ENCODE results near the gene TBCA. TPM values are rescaled to one million over a fixed set of nuclear protein-coding genes. Genes with fewer than 3 reads are reported as not detected.

Gene TBCA
- total and polyA plus RNA-seq, 2 of the 13 experiments (the other 11 are each of a cell fraction or from before 2014, with no cell fraction given): 93.8 to 309 TPM

GRCh38 chr5:77812926-77813589 lies 36.9 kb upstream of the TBCA start (continued):
- TF ChIP-seq RERE (CRISPR knock-in tag; IDR thresholded peaks at IDR 0.05; ENCODE audit: low read depth): peak; percentile 21; the same call in 1 of the 2 replicates
- 0 out of 2 replicates have a peak, but pooled peaks have one; percentile 32 for TF ChIP-seq ZNF430 (CRISPR knock-in tag; IDR thresholded peaks at IDR 0.05)
- 0 out of 2 replicates have a peak, but pooled peaks have one; percentile 29 for TF ChIP-seq IRF9 (CRISPR knock-in tag; IDR thresholded peaks at IDR 0.05; ENCODE audit: borderline replicate concordance)
- TF ChIP-seq TFDP2 (CRISPR knock-in tag; IDR thresholded peaks at IDR 0.05): 0 out of 2 replicates have a peak, but pooled peaks have one; percentile 25
- TF ChIP-seq ZNF414 (CRISPR knock-in tag; IDR thresholded peaks at IDR 0.05): 0 out of 2 replicates have a peak, but pooled peaks have one; percentile 54
- peak; percentile 50; the same call in 1 of the 2 replicates for TF ChIP-seq E2F1 (CRISPR knock-in tag; IDR thresholded peaks at IDR 0.05)
- peak; percentile 93 for TF ChIP-seq ZNF276 (CRISPR knock-in tag; IDR thresholded peaks at IDR 0.05; ENCODE audit: low read depth)
- TF ChIP-seq ZNF12 (CRISPR knock-in tag; IDR thresholded peaks at IDR 0.05): peak; percentile 41; the same call in 1 of the 2 replicates
- peak; percentile 54; the same call in 1 of the 2 replicates for TF ChIP-seq ZNF232 (CRISPR knock-in tag; IDR thresholded peaks at IDR 0.05; ENCODE audit: borderline replicate concordance)
- TF ChIP-seq ZNF512 (CRISPR knock-in tag; IDR thresholded peaks at IDR 0.05): no peak
- peak; percentile 74 to 99 for TF ChIP-seq ATF4 (CRISPR knock-in tag; IDR thresholded peaks at IDR 0.05)
- no peak; the same call in 1 of the 2 replicates for TF ChIP-seq ZNF460 (CRISPR knock-in tag; IDR thresholded peaks at IDR 0.05; ENCODE audit: borderline replicate concordance)

Data from HepG2 (cell line).